ENCODE measurements around the gene RTEL1. TPM values are rescaled to one million over a fixed set of nuclear protein-coding genes. Genes with fewer than 3 reads are reported as not detected.

RTEL1 gene
- polyA plus RNA-seq, 1 of the 3 experiments (the other 2 are of a cell fraction), result 9.9 TPM

- TF ChIP-seq EZH2phosphoT487 (IDR thresholded peaks at IDR 0.05; ENCODE audit: borderline replicate concordance, low read depth), result no peak
- TF ChIP-seq YY1 (IDR thresholded peaks at IDR 0.05; ENCODE audit: low read depth), result no peak
- no peak for TF ChIP-seq JUND (IDR thresholded peaks at IDR 0.05)
Measured at GRCh38 chr20:63678071-63678470, 20.0 kb downstream of the RTEL1 start (continued).

GRCh38 chr20:63678667-63679465 lies 20.8 kb downstream of the RTEL1 start:
- no peaks in the 10 kb centered on the region for H4K20me1 ChIP-seq (ENCODE audit: insufficient read depth)
- H3K27ac ChIP-seq (ENCODE audit: low read depth in 2 of 2, low read length in 1 of 2), result no peak overlapping the region
- peaks cover 6 to 8% of the 10 kb centered on the region in 2 experiments for H3K36me3 ChIP-seq (replicated peaks in 1 of 2; ENCODE audit: control insufficient read depth in 1 of 2, insufficient read depth in 2 of 2, low read length in 1 of 2)
- no peak for DNase-seq
- H3K4me3 ChIP-seq (ENCODE audit: low read depth in 2 of 2, low read length in 1 of 2), result no peak overlapping the region
- H2AFZ ChIP-seq (ENCODE audit: low read depth), result no peak overlapping the region
- H3F3A ChIP-seq (replicated peaks; ENCODE audit: insufficient read depth), result peaks cover 12% of the 10 kb centered on the region
- ChIA-PET POLR2A (no interaction called here), CTCF (no interaction called here)
- H3K27me3 ChIP-seq (ENCODE audit: insufficient read depth), result no peaks in the 10 kb centered on the region
- H3K79me2 ChIP-seq (ENCODE audit: insufficient read depth), result no peaks in the 10 kb centered on the region
- H3K9me3 ChIP-seq, result no peaks in the 10 kb centered on the region
- 90% methylated on average over 38 of the region's 38 CpGs for WGBS (ENCODE audit: low lambda C conversion rate)
- no peak for TF ChIP-seq POLR2AphosphoS5 (IDR thresholded peaks at IDR 0.05; ENCODE audit: low read depth, low read length)
- TF ChIP-seq ZBTB33 (IDR thresholded peaks at IDR 0.05; ENCODE audit: borderline replicate concordance, low read depth), result no peak
- TF ChIP-seq CTCF (IDR thresholded peaks at IDR 0.05), result no peak
- no peak for TF ChIP-seq FOXJ3 (CRISPR knock-in tag; IDR thresholded peaks at IDR 0.05)
- TF ChIP-seq FOSL2 (IDR thresholded peaks at IDR 0.05; ENCODE audit: borderline replicate concordance, low read depth), result no peak
- no peak for TF ChIP-seq NFIC (IDR thresholded peaks at IDR 0.05; ENCODE audit: borderline replicate concordance)
- no peak for TF ChIP-seq YY1 (IDR thresholded peaks at IDR 0.05; ENCODE audit: low read depth)
- no peak for TF ChIP-seq EP300 (IDR thresholded peaks at IDR 0.05; ENCODE audit: borderline replicate concordance in 1 of 2, low read depth in 1 of 2, low read length in 1 of 2)
- TF ChIP-seq SIN3A (IDR thresholded peaks at IDR 0.05; ENCODE audit: borderline replicate concordance, low read depth, low read length), result no peak
- H3K4me1 ChIP-seq (ENCODE audit: control insufficient read depth in 1 of 2, insufficient read depth in 2 of 2, low read depth in 1 of 2, low read length in 1 of 2), result peaks cover 0 to 16% of the 10 kb centered on the region in 2 experiments; a peak in 3 of 4 replicates
- H3K9ac ChIP-seq, result no peak overlapping the region
- no peaks in the 10 kb centered on the region for H3K9me2 ChIP-seq
- H3K4me2 ChIP-seq, result no peak overlapping the region

All from SK-N-SH (cell line).